IPS-NIHi7 (cell line): ENCODE measurements around the gene NKAIN2.
"Not testable (repeated sequence)": the region's sequence is repeated elsewhere in the genome, so short reads cannot be mapped to it uniquely, and the experiment has no call there.

ENCODE experiments used
- DNase-seq: peaks from one replicate; pipeline ENCODE4 v3.0.0; 2012; ENCODE audit warnings: mixed read lengths; ENCODE audit errors: extremely low spot score

NKAIN2 gene

DNA sequence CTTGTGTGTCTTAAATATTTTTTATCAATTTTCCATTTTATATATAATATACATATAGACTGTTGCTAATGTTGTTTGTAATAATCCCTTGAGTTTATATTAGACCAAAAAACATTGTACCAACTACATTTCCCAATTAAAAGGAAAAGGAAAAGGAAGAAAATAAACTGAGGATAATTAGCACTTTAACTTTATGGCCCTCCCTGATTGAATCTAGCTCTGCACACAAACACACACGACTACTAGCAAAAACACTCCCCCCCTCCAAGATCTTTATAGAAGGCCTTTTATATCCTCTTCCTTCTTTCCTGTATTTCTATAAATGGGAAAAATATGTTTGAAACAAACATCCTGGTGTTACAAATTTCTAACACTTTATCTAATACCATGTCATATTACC, 276.8 kb downstream of the NKAIN2 start:
- no peak for DNase-seq

DNA sequence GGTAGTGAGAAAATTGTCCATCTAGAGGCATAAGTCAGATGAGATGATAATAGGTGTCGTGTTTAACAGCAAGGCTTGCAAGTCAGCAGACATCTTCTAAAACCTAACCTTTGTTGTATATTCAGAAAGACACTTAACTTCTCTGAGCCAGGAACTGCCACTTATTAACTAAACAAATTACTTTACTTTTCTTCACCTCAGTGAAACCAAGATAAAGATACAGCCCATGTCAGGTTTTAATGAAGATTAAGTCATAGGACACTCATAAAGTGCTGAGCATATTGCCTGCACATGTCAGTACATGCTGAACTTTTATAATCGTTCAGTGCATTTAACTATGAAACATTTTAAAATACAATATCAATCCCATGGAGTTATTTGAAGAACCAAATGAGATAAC, 286.8 kb downstream of the NKAIN2 start:
- no peak for DNase-seq

DNA sequence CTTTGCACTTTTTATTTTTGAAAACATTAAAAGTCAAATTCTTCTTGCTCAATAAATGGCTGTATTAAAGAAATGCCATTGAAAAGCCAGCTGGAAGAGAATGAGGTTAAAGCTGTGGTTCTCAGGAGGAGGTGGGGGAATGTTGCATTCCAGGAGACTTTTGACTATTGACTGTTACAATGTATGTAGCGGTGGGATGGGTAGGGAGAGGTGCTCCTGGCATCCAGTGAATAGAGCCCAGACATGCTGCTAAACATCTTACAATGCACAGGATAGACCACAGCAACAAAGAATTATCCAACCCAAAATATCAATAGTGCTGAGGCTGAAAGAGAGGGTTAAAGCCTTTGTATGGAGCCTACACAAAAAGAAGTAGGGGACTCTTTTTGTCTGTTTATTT, 295.9 kb downstream of the NKAIN2 start:
- DNase-seq = peak; percentile 13

DNA sequence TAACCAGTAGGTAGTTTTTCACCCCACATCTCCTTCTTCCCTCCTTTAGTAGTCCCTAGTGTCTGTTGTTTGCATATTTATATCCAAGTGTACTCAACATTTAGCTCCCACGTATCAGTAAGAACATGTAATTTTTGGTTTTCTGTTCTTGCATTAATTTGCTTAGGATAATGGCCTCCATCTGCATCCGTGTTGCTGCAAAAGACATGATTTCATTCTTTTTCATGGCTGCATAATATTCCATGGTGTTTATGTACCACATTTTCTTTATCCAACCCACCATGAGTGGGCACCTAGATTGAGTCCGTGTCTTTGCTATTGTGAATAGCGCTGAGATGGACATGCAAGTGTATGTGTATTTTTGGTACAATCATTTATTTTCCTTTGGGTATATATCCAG, 306.8 kb downstream of the NKAIN2 start:
- no peak for DNase-seq

DNA sequence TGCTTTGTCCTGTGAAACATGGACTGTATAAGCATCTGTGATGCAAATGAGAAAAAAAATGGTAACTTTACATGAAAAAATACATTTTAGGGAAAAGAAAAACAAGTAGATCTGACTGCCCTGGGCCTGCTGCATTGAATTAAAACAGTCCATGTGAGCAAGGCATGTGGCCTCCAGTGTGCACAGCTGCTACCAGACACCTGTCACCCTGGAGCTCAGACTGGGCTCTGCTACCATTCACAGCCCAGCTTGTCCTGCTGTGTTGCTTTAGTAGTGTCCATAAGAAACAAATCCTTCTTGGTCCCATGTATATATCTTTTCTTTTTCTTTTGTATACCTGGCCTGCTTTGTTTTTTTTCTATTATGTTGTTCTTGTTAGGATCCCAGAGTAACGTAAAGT, 315.9 kb downstream of the NKAIN2 start:
- no peak for DNase-seq

DNA sequence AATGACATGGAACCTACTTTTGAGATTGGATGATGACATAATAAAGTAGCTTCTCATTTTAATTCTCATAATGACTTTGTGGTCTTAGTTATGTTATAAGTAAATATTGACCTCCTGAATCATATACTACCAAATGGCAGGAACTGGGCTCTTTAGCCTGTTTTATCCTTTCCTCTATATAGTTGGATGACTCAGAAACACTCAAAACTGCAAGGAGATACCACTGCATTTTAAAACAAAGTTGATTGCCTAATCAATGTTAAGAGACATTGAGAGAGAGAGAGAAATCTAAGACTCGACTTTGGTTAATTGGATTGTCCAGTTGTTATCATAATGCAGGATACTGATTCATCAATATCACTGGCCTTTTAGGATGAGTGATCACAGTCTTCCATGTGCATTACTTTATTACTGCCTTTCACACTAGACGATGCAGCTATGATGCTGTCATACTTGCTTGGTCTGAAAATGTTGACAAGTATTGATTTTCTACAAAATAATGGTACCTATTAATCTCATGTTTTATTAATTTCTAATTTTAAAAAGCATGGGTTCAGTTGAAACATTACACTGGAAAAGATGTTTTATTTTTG, 320.0 kb downstream of the NKAIN2 start:
- DNase-seq = no peak

DNA sequence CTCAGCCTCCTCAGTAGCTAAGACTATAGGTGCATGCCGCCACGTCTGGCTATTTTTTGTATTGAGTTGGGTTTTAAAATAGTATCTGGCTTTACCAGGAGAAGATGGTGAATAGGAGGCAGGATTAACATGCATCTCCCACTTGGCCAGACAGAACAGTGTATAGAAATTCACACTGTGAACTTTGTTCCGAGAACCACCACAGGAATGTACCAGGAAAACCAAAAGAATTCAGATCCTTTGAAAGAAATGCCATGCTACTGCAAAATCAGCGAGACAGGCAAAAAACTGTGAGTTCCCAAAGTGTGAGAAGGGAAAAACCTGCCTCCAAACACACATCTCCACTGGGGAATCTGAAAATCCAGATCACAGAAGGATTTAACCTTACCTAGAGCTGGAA, 327.6 kb downstream of the NKAIN2 start:
- DNase-seq = no peak

DNA sequence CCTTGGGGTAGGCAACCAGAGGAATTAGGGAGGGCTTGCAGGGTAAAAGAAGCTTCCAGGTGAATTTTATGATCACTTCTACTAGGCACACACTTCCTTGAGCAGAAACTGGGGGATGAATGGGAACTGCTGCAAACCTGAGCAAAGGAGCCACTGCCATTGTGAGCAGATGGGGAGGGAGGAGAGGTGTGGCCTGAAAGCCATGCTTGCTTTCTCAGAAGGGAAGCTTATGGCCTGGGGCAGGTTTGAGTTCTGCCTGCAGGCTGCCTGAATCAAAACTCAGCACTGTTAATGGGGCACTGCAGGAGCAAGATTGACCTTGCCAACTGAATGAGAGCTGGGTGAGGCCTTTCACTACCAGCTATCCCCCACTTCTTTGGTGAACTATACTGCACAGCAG, 328.1 kb downstream of the NKAIN2 start:
- DNase-seq = no peak

DNA sequence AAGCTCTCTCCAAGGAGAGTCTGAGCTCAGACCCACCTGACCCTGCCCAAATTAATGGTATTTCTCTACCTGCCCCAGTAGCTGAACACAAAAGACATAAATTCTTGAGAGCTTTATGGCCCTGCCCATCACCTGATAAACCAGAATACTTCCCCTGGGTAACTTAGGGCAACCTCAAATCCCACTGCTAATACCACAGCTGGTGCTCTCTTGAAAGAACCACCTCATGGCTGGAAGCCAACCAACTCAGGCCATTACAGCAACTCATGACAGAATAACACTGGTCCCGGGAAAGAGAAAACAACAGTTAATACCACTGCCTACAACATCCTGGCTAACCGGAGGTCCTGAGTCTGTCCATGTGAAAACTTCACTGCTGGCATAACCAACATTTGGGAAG, 328.6 kb downstream of the NKAIN2 start:
- no peak for DNase-seq

DNA sequence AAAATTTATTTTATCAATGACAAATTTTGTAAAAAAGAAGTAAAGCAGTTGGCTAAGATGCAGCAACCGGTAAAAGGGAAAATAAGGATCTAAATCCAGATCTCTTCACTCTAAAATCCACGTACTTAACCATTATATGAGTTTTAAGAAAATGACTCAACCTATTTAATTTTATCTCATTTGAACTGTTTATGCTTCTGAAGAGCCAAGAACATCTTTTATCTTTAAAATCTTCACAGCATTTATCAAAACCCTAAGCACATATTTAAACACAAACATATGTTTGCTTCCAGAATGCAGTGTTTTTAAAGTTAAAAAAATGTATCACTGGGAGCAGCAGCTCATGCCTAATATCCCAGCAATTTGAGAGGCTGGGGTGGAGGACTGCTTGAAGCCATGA, 339.2 kb downstream of the NKAIN2 start:
- DNase-seq = no peak

DNA sequence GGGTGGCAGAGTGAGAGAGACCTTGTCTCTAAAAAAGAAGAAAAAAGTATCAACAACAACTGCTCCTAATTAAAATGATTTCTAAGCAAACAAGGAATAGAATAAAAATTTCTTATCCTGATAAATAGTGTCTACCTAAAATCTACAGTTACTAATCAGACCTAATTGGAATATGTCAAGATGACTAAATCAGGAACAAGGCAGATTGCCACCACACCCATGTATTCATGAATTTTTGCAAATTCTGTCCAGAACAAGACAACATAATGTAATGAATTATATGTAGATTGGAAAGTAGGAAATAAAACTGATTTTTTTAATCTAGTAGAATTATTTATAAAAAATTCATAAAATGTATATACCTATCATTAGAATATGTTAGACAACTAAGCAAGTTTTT, 339.8 kb downstream of the NKAIN2 start:
- DNase-seq = no peak

DNA sequence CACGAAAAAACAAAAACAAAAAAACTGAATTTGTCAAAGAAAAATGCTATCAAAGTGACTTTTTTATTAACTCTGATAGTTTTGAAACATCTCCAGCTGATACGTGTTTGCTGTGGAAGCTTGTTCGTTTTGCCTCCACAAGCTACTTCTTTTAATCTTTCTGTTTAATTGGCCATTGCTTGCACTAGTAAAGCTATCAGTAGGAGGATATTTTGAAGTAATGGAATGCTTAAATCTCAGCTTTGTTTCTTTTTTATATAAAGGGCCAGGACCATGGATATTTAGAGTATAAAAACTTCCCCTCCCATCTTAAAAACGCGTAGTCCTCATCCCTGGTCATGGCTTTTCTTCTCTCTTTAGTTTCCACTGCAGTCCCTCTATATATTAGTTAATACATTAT, 344.0 kb downstream of the NKAIN2 start:
- DNase-seq = no peak

DNA sequence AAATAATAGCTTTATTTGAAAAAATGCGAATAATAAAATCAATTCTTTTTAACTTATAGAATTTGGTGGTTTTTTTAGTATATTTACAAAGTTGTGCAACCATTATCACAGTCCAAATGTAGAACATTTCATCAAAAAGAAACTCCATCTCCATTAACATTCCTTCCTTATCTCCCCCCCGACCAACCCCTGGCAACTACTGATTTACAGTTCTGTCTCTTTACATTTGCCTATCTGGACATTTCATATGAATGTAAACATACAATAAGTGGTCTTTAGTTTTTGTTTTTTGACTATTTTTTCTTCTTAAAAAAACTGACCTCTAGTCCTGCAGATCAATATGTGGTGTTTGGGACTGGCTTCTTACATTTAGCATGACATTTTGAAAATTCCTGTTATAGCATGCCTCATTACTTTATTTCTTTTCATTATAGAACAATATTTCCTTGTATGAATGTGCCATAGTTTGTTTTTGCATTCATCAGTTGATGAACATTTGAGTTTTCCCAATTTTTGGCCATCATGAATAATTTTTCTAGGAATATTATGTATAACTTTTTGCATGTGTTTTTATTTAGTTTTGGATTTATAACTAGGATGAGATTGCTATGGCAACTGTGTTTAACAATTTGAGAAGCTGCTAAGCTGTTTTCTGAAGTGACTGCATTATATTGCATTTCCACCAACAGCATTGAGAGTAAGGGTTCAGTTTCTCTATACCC, 344.7 kb downstream of the NKAIN2 start:
- DNase-seq = no peak

DNA sequence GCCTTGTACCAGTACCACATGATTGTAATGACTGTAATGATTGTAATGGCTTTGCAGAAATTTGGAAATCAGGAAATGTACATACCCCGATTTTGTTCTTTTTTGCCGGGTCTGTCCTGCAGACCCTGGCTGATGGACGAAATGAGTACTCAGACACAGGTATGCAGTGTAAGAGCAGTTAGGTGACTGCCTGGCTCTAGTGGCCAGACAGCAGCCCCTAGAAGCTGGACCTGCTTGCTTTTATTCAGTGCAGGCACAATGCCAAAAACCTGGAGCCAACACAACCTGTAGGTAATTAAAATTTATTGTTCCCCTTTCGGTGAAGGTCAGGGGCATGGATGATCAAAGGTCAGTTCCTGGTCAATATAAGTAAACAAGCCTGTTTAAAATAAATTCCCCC, 346.0 kb downstream of the NKAIN2 start:
- DNase-seq = no peak

DNA sequence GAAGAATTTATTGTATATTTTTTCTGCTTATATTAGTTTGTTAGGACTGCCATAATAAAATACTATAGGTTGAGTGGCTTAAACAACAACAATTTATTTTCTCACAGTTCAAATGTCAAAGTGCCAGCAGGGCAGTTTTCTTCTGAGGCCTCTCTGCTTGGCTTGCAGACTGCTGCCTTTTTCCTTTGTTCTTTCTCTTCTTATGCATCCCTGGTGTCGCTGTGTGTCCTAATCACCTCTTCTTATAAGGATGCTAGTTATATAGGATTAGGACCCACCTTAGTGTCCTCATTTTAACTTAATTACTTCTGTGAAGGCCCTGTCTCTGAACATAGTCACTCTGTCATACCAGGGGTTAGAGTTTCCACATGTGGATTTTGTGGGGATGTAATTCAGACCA, 354.4 kb downstream of the NKAIN2 start:
- peak; percentile 10 for DNase-seq

DNA sequence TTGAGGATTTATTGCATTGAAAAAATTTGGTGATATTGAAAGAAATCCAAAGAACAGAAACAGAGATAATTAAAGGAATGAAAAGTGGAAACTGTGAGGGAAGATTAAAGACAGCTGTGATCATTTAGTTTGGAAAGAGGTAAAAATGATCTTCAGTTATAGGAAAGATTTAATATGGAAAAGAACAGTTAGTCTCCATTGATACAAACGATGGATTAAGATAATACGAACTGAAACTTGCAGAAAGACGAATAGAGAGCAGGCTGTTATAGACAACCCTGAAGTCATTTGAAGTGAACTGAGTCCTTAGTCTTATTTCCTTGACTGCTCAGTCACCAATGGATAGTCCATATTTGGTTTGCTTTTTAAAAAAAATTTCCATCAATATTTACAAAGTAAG, 360.0 kb downstream of the NKAIN2 start:
- no peak for DNase-seq

DNA sequence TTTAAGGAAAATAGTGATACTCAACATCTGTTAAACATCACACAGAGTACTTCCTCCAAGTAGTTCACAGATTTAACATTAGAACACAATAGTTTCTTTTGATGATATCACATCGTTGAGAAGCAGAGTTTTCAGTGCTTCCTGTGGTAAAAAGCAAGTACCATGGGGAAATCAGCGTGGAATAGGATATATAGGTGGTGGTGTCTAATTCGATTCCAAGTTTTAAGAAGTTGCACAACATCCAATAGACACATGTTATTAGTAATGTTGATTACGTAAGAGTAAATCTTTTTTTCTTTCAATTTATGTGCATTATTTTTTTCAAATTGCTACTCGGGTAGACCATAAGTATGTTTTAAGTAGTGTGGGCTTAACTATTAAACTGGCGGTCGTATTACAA, 360.7 kb downstream of the NKAIN2 start:
- no peak for DNase-seq

DNA sequence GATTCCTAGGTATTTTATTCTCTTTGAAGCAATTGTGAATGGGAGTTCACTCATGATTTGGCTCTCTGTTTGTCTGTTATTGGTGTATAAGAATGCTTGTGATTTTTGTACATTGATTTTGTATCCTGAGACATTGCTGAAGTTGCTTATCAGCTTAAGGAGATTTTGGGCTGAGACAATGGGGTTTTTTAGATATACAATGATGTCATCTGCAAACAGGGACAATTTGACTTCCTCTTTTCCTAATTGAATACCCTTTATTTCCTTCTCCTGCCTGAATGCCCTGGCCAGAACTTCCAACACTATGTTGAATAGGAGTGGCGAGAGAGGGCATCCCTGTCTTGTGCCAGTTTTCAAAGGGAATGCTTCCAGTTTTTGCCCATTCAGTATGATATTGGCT, 363.6 kb downstream of the NKAIN2 start:
- not testable (repeated sequence) for DNase-seq

DNA sequence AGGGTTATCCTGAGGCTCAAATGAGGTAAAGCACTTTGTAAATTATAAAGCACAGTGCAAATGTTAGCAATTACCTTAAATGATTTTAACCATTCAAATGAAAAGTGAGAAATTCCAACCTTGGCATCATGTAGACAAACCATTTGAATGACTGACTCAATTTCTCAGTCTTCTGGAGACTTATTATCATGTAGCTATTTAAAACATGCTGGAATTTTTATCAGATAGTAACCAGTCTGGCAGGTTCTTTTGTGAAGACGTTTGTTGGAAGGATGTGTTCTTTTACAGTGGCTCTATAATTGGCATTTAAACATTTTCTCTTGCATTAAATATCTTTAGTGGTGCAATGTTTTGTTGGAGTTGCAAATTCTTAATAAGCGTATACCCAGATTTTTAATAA, 386.6 kb downstream of the NKAIN2 start:
- no peak for DNase-seq

DNA sequence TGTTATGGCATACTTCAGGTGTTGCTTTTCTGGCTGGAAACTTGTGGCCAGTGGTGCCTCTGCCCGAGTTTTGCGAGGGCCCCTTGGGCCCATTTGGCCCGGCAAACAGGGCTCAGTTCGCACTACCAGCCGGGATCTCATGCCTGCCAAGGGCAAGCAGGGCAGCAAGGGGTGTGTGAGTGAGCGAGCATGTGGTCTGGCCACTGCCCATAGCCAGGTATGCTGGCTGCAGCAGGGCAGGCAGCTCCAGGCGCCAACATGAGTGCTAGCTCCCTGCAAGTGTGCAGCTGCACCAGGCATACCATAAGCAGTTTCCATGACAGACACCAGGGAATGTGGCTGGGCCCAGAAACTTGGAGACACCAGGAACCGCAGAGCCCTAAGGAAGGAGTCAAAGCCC, 389.5 kb downstream of the NKAIN2 start:
- no peak for DNase-seq

DNA sequence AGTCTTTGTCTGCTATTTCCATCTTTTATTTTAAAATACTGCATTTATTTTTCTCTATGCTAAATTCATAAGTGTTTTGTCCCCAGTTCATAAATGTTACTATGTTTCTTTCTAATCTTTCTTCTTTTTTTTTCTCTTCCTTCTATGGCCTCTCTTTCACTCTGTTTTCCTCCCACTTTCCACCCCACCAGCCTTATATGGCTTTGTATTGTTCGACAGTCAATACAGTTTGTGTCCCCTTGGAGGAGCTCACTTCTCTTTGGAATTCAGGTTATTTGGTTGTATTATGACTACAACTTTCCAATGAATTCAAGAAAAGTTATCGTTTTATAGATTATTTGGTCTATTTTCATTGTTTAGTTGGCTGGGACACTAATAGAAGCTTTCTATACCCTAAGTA, 393.5 kb downstream of the NKAIN2 start:
- DNase-seq = peak; percentile 7

DNA sequence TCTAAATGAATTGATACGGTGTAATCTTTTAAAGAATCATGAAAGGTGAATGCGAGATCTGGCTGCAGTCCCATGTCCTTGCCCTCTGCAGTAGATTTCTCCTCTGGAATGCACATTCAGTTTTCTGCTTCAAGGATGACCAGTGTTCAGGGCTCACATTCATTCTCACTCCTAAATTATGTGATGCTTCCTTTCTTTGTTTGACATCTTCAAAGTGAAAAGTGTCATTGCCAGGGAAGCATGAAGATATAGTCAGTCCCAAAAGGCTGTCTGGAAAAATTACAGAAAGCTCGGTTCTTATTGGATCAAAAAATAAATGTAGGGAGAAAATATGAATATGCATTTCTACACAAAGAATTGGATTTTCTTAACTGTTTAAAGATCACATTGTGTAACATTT, 395.6 kb downstream of the NKAIN2 start:
- no peak for DNase-seq

DNA sequence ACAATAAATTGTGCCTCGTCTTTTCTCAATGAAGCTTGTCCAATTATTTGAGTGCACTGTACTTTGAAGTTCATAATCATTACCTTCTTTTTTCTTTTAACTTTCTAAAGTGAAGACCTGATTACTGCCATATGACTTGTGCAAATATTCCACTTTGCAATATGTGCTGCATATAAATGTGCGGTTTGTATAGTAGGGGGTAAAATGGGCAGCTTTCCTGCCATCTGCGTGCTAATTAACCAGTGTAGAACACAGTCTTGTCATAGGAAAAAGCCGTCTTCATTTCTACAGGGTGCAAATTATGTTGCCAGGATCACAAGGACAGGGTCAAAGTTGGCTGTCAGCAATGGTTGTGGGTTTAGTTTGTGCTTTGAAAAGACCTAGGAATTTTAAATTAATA, 397.0 kb downstream of the NKAIN2 start:
- DNase-seq = no peak
